ENCODE results near the gene TTN. TPM values are rescaled to one million over a fixed set of nuclear protein-coding genes. Genes with fewer than 3 reads are reported as not detected.

TTN gene
- total and polyA plus RNA-seq, 8 donors, result 1.4 to 27.5 (median 2.2) TPM

GRCh38 chr2:178513876-178514275, 293.3 kb downstream of the TTN start:
- Histone ChIP-seq H3K36me3 (peaks cover 0 to 29% of the 10 kb centered on the region in 2 donors), H3K27ac (no peak overlapping the region), H3K4me1 (no peaks in the 10 kb centered on the region), H3K9me3 (no peaks in the 10 kb centered on the region), H3K4me3 (no peak overlapping the region), H3K27me3 (no peaks in the 10 kb centered on the region)
- ATAC-seq (no peak), DNase-seq (no peak)
- no peak for TF ChIP-seq CTCF (IDR thresholded peaks at IDR 0.05)
- intact Hi-C loops (cut with DNase I), result no loop called here

- no peak overlapping the region for H3K27ac ChIP-seq
- no peak for TF ChIP-seq CTCF (IDR thresholded peaks at IDR 0.05)
- no peaks in the 10 kb centered on the region for H3K27me3 ChIP-seq
- intact Hi-C loops (cut with DNase I), result no loop called here
- no peak overlapping the region for H3K4me3 ChIP-seq
- H3K4me1 ChIP-seq, result no peaks in the 10 kb centered on the region
- no peaks in the 10 kb centered on the region for H3K9me3 ChIP-seq
- no peak for DNase-seq
- ATAC-seq, result no peak
- peaks cover 0 to 29% of the 10 kb centered on the region in 2 donors for H3K36me3 ChIP-seq
Measured at GRCh38 chr2:178512484-178512883, 294.7 kb downstream of the TTN start.

GRCh38 chr2:178510384-178510783, 296.8 kb downstream of the TTN start:
- Histone ChIP-seq H3K36me3 (peaks cover 0 to 36% of the 10 kb centered on the region in 2 donors), H3K4me3 (no peak overlapping the region), H3K27ac (no peak overlapping the region), H3K4me1 (no peaks in the 10 kb centered on the region), H3K9me3 (no peaks in the 10 kb centered on the region), H3K27me3 (no peaks in the 10 kb centered on the region)
- ATAC-seq, result no peak
- DNase-seq, result no peak
- intact Hi-C loops (cut with DNase I), result no loop called here
- TF ChIP-seq CTCF (IDR thresholded peaks at IDR 0.05), result no peak

- DNase-seq (no peak), ATAC-seq (no peak)
- Histone ChIP-seq H3K9me3 (no peaks in the 10 kb centered on the region), H3K36me3 (peaks cover 0 to 49% of the 10 kb centered on the region in 2 donors), H3K27me3 (no peaks in the 10 kb centered on the region), H3K27ac (no peak overlapping the region), H3K4me1 (no peaks in the 10 kb centered on the region), H3K4me3 (no peak overlapping the region)
- intact Hi-C loops (cut with DNase I), result no loop called here
- TF ChIP-seq CTCF (IDR thresholded peaks at IDR 0.05), result no peak
Measured at GRCh38 chr2:178508646-178509045, 298.6 kb downstream of the TTN start.

GRCh38 chr2:178506949-178507348, 300.3 kb downstream of the TTN start:
- H3K27me3 ChIP-seq, result no peaks in the 10 kb centered on the region
- H3K36me3 ChIP-seq, result peaks cover 0 to 54% of the 10 kb centered on the region in 2 donors
- no peaks in the 10 kb centered on the region for H3K9me3 ChIP-seq
- no peaks in the 10 kb centered on the region for H3K4me1 ChIP-seq
- H3K27ac ChIP-seq, result no peak overlapping the region
- no peak overlapping the region for H3K4me3 ChIP-seq
- intact Hi-C loops (cut with DNase I), result no loop called here
- DNase-seq (no peak), ATAC-seq (peak; percentile 61)
- TF ChIP-seq CTCF (IDR thresholded peaks at IDR 0.05), result no peak

Data from left lung (tissue), 10 donors.